Stimulated activated naive CD4-positive, alpha-beta T cell (primary cell): ENCODE measurements around the gene EFCAB8.
"Not testable (repeated sequence)": the region's sequence is repeated elsewhere in the genome, so short reads cannot be mapped to it uniquely, and the experiment has no call there.

Experiments used
- DNase-seq, 6 experiments: peaks; one replicate each; lab custom pipeline; 2025; lab: John Stamatoyannopoulos, UW

EFCAB8 gene

DNA sequence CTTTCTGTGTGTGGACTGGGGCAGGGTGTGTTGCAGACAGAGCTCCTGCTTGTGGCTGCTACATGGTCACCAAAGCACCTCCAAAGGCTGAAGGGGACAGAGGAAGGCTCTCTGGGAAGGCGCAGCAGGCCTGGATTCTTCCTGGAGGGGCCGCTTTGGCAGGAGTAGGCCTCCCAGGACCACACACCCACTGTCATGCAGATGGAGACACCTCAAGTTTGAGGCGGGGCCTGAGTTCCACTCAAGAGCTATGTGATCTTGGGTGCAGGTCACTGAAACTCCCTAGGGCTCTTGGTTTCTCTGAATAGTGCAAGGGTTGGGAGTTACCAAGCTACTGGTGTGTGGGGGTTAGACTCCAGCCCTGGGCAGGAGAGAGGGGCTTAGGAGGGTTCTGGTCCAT is 27.9 kb downstream of the EFCAB8 start:
- no peak for DNase-seq

DNA sequence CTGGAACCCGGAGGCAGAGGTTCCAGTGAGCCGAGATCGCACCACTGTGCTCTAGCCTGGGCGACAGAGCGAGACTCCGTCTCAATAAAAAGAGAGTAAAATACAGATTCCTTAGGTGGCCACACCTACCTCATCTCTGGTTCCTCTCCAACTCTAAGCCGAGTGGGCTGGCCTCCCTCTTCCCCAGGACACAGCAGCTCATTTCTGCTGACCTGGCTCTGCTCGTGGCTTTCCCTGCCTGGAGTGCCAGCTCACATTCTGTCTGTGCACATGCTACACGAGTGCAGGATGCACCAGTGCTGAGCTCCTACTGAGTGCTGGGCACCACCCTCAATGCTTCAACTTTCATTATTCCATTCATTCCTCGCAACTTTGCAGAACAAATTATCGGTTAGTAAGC is 28.8 kb downstream of the EFCAB8 start:
- no peak for DNase-seq

DNA sequence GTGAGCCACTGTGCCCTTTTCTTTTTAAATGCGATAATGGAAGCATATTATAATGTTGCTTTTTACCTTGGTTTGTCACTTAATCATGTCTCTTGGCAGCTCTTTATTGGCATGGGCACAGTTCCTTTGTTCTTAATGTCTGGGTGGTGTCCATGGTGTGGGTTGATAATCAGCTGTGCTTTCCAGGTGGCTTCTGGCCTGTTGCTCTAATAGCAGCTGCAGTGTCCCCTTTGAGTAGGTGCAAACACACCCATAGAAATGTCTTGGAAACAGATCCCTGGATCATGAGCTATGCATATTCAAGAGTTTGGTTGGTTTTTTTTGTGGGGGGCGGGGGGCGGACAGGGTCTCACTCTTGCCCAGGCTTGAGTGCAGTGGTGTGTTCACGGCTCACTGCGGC is 29.9 kb downstream of the EFCAB8 start:
- DNase-seq: no peak

DNA sequence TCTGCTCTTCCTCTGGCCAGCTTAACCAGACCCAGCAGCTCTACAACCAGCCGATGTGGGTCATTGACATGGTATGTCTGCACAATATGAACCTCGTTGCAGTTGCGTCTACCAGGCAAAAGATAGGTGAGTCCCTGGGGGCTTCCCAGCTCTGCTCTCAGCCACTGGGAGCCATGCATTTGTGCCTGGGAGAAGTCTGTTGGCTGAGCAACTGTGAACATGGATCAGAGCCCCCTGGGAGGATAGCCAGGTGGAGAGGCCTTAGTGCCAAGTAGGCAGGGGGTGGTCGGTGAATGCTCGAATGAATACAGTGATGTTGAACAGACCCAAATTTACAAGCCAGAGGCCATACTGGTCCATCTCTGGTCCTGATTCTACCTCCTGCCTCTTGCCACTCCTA is 30.6 kb downstream of the EFCAB8 start:
- DNase-seq: no peak

DNA sequence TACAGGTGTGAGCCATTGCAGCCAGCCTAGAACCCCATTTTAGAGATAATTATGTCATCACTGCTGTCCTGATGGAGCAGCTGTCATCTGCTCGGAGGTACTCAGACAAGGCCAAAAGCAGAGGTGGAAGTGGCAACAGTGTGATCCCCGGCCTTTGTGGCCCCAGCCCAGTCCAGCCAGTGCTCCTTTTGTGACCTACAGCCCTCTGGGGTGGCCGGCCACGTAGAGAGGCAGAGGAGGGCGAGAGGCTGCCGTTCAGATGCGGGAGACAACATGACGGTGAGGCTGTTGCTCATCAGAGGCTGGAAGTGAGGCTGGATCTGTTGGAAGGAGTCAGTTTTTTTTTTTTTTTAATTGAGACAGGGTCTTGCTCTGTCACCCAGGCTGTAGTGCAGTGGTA is 32.8 kb downstream of the EFCAB8 start:
- no peak for DNase-seq

DNA sequence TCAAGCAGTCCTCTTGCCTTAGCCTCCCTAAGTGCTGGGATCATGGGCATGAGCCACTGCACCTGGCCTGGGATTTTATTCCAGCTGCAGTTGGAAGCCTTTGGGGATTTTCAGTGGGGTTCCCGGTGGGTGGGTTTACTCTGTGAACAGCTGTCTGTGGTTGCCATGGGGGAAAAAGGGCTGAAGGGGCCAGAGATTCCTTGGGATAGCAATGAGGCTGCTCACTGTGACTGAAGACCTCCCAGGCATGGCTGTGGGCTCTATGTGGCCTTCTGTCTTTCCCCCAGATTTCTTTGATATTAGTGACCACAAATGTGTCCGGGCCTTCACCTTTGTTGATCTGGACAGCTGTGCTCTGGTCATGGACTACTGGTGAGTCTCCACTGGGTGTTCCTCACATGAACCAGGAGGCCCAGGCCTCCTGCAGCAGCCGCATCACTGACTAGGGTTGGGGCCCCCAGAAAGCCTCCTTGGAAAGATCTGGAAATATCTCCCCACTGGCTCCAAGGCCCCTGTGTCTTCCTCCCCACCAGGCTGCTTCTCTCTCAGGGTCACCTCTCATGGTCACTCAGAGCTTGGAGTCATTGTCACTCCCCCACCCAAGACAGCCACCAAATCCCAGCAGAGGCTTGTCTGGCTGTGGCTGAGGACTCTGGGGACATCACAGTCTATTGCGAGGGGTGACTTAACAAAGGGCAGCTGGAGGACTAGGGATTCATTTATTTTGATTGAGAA is 33.4 kb downstream of the EFCAB8 start:
- no peak for DNase-seq

DNA sequence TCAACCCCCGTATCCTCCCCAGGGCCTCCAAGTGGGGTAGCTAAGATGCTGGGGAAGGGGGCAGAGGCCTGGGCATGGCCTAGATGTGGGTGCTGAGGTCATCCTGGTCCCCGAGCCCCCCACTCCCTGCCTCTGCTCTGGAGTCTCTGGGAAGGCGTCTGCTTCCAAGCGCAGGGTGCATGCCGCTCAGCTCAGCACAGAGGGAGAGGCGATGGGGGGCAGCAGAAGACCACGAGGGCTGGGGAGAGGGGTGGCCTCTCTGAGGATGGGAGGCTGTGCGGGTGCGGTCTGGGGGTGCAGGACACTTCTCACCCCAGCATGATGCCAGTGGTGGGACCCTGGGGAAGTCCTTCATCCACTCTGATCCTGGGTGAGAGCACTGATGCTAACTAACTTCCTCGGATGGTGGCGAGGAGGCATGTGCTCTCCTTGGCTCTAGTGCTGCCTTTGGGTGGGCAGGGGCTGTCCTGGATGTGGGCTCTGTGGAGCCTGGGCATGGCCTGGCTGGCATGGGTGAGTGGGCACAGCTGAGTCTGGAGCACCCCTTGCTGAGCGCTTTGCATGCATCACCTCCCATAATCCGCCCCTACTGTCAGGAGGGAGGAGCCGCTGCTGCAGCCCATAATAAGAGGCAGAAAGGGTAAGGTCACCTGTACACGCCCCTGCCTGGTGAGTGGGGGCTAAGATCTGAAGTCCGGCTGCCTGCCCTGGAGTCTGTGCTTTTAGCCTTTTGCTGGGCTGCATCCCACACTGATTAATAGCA is 34.7 kb downstream of the EFCAB8 start:
- DNase-seq: no peak

DNA sequence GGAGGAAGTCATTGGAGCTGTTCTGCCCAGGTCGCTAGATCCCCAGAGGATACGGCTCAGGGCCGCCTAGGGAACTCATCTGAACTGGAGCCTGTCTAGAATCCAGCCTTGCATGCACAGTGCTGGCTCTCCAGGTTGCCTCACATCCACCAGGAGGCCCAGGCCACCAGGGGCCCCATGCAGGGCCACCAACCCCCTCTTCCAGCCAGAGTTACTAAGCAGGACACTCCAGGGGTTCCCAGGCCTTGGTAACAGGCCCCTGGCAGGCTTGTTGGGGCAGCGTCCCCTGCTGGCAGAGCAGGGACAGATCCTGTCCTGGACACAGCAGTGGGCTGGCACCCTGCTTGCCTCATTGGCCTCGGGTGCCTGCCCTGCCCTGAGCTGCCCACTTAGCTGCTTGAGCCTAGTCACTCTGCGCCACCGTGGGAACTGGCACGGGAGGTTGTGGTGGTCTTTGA is 35.3 kb downstream of the EFCAB8 start:
- no peak for DNase-seq

DNA sequence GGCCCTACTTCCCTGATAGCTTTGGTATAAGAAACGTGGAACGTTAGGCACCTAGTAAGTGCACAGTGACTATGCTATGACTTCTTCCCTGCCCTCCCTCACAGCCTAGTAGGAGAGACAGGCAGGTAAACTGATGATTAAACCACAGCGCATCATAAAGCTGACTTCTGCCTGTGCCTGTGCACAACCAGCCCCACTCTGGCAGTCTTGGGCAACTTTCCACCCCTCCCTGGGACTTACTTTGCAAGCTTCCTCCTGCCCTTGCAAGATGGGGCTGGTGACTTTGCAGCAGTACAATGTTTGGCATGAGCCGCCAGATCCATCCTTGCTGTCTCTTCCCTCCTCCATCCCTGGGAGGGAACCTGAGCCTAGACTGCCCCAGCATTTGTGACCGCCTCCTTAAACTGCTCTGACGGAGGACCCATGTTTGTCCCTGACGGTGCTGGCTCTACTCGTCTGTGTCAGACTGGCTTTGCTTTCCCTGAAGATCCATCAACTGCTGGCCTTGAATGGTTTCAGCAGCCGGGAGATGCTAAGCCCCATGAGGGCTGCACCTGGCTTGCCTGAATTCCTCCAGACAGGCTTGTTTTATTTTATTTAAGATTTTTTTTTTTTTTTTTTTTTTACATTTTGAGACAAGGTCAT is 36.1 kb downstream of the EFCAB8 start:
- DNase-seq: no peak

DNA sequence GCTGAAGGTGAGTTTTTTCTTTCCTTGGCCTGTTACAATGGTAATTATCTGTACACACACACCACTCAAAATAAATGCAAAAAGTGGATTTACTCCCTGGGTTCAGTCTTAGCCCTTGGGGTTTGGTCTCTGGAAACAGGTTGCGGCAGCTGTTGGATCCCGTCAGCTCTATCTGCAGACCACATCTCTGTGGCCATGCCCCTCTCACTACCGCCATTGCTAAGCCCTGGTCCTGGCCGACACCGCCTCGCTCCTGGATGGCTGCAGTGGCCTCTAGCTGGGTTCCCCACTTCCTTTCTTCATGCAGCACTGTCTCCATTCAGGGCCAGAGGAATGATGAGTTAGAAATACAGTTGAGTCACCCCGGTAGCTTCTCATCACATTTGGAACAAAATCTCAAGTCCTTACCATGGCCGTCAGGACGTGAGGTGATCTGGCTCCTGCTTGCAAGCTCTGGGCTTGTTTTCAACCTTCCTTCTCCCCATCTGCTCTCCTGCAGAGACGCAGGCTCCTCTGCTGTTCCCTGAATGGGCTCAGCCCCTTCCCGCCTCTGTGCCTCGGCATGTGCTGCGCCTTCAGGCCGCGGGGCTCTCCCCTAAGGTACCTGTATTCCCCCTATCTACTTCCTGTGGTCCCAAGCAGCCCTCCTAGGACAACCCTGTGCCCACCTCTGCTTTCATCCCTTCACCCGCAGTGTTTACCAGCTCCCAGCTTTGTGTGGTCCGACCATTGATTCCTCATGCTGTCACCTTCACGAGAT is 38.0 kb downstream of the EFCAB8 start:
- no peak for DNase-seq

DNA sequence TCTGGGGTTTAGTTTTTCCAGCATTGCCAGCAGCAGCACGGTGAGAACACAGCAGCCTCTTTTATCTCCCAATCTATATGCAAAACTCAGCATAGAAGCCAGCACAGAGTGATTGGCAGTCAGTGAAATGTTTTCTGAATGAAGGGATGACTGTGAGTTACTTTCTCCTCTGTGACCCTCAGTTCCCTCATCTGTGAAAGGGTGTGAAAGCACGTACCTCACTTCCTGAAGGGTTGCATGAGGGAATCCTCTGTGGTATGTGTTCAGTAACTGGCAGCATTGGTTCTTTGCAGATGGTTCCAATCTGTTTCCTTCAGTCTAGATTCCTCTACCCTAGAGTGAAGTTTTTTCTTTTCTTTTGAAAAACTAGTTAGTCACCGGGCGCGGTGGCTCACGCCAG is 40.0 kb downstream of the EFCAB8 start:
- DNase-seq: no peak

DNA sequence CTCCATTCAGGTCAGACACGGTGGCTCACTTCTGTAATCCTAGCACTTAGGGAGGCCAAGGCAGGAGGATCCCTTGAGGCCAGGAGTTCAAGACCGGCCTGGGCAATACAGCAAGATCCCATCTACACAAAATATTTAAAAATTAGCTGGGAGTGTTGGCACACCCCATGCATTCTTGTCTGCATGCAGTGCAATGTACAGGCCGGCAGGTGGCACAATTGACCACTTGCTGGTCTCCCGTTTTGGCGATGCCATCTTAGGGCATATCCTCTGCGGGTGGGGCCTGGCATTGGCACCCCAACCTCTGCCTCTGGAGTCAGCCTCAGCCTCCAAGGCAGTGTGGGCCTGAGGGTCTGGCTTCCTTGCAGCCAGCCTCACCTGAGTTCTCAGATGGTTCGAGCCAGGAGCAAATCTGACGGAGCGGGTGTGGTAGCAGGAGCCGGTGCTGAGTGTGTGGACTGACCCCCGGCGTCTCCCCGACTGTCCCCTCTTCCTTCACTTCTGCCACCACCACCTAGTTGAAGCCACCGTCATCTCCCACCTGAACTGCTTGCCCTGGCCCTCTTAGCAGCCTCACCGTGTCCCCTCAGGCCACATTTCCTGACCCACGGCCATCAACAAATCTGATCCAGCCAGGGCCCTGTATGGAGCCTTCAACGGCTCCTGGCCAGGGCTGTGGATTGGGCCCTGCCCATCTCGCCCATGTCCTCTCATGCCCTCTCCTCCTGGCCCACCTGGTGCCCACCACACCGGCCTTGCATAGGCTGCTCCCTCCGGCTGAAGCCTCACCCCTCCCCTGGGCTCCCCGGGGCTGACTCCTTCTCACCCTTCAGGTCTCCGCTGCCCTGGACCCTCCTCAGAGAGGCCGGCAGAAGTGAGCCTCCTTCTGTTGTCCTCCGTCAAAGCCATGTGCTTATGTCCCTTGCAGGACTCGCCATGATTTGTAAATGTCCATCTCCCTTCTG is 44.0 kb downstream of the EFCAB8 start:
- peak; percentile 35 to 76 (median 62) for DNase-seq

DNA sequence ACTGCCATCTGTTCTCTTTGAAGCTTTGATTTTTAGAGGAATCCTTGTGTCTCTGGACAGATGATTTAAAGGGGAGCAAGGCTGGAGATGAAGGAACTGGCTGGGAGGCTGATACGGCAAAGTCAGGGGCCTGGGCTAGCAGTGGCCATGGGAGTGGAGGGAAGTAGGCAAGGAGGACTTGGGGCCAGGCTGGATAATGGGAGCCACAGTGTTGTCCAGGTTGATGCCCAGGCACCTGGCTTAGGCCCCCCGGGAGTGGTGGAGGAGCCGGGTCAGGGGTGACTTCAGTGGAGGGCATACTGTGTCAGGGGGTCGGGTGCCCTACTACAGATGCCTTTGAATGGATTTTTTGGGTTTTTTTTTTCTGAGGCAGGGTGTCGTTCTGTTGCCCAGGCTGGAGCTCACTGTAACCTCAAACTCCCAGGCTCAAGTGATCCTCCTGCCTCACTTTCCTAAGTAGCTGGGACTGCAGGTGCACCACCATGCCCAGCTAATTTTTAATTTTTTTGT is 45.0 kb downstream of the EFCAB8 start:
- no peak for DNase-seq

DNA sequence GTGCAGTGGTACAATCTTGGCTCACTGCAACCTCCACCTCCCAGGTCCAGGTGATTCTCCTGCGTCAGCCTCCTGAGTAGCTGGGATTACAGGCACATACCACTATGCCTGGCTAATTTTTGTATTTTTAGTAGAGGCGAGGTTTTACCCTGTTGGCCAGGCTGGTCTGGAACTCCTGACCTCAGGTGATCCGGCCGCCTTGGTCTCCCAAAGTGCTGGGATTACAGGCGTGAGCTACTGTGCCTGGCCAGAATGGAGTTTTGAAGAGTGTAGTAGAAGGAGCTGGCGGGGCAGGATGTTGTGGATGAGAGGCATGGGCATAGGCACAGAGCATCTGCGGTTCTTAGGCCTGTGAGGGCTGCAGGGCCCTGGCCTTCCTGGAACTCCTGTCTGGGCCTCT is 46.0 kb downstream of the EFCAB8 start:
- DNase-seq: not testable (repeated sequence)

DNA sequence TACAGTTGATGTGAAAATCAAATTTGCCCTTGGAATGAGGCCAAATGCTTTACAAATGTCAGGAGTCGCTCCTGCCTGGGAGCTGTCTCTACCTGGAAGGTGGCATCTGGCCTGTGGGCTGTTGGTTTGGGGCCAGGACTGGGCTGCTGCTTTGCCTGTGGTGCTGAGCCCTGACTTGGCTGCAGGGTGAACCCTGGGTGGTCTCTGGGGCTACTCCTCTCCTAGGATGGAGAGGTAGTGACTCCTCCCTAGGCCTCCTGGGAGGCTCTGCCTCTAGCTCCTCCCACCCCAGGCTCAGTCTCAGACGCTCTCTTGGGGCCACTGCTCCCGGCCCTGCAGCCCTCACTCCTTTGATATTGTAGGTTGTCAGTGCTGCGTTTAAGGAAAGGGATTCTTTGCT is 47.5 kb downstream of the EFCAB8 start:
- no peak for DNase-seq

DNA sequence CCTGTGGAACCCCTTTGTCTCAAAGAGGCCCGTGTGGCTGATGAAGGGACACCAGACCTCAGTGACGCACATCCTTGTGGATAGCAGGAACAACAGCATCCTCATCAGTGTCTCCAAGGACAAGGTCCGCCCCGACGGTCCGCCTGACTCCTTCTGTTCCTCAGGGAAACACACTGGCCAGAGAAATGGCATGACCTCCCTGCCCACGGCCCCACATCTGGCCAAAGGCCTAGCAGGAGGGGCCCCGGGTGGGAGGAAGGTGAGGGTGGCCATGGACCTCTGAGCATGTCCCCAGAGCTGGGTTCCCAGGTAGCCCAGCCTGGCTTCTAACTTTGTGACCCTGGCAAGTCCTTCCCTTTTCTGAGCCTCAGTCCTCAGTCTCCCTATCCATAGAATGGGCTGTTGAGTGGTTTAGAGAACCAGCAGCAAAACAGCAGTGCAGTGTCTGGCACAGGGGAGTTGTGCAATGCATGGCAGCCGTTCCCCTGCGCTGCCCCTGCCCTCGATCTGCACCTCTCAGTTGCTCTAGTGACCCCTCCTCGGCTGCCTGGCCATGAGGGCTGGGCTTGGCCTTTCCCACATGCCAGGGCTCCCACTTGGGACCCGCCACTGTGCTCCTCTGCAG is 48.3 kb downstream of the EFCAB8 start:
- no peak for DNase-seq

DNA sequence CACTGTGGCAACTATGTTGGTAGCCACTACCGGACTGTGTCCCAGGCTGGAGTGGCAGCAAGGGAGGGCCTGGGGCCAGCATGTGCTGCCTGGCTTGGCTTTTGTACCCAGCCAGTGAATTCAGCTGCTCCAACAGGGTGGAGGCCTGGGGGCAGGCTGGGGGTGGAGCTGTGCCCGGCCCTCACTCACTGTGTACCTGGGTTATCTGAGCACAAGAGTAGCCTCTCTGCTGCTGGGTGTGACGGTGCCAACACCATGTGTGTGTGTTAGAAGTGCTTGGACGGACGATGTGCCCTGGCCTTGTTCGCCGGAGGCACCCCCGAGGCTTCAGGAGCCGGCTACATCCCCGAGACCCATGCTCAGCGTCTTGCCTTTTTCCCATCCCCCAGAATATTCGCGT is 49.2 kb downstream of the EFCAB8 start:
- DNase-seq: no peak

DNA sequence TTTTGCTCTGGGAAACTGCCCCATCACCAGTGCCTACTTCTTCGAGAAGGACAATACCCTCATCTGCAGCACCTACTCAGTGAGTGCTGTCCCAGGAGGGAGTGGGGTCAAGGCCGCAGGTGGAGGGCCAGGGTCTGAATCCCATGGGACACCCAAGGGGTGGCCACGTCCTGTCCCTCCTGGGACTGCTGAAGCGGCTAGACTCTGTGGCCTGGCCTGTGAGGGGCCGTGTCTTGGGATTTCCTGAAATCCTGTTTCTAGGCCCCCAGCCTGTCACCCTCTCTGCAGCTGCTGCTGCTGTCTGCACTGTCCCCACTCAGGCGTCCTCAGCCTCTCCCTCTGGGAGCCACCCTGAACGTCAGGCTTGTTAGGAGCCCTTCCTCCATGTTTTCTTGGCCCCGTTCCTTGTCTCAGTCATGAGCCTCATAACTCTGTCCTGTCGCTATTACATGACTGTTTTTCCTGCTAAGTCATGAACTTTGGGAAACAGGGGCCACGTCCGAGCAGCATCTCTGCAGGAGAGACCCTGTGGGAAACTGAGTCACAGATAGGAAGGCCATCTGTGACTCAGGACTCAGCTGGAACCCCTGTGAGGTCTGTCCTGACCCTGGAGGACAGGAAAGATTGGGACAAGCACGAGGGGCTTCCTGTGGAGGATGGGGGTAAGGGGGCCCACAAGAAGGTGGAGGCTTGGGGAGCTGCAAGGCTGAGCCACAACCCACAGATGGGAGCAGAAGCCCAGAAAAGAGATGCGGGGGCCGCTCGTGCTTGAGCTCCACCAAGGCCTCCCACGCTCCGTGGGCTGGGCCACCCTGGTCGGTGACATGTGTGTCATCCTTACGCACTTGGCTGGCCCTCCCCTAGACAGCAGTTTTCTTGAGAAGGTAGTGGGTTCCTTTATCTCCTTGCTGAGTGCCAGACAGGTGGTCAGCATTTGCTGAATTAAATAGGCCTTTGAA is 49.9 kb downstream of the EFCAB8 start:
- DNase-seq: no peak

DNA sequence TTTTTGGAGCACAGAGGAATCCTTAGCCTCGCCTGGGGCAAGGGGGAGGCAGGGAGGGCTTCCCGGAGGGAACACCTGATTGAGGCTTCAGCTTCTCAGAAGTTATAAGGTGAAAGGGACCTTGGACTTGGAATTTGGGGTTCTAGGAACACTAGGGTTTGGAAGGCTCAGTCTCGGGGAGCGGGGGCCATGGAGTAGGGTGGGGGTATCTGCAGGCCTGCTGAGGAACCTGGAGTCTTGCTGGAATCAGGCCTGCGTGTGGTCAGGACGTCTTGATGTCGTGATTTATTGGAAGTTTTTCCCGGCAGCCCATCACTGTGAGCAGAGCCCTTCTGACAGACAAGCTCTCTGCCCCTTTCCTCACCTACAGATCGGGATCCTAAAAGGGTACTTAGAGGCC is 50.7 kb downstream of the EFCAB8 start:
- no peak for DNase-seq
